GM12878 (cell line): ENCODE measurements around the gene CD14. TPM values are rescaled to one million over a fixed set of nuclear protein-coding genes. Genes with fewer than 3 reads are reported as not detected.
"Not testable (repeated sequence)": the region's sequence is repeated elsewhere in the genome, so short reads cannot be mapped to it uniquely, and the experiment has no call there.

ENCODE experiments used
- ATAC-seq: fragments of 200-7000 bp; cut with Tn5 transposase; 3 replicates; pipeline ENCODE4 v1.9.1; 2020; ENCODE audit warnings: mild to moderate bottlenecking, moderate library complexity
- BruUV-seq: library from RNA; stranded (reverse); fragments of 400-500 nt; replicated peaks from 2 replicates; lab custom pipeline; 2021; lab: Mats Ljungman, UMichigan
- CTCF ChIA-PET: fragments of 300-600 bp; sonication (Branson Sonifier 250); formaldehyde crosslinking; extraction: SDS; loops from one replicate; lab custom pipeline; 2021; ENCODE audit warnings: inconsistent platforms; lab: Yijun Ruan, JAX
- POLR2A ChIA-PET: fragments of 350-600 bp; formaldehyde crosslinking; extraction: SDS; loops from one replicate; lab custom pipeline; 2021; ENCODE audit warnings: inconsistent platforms; lab: Charles Lee
- RAD21 ChIA-PET: fragments of 300-600 bp; sonication (Branson Sonifier 250); formaldehyde crosslinking; loops from one replicate; lab custom pipeline; 2023; ENCODE audit warnings: antibody characterized with exemption; ENCODE audit not compliant: unreplicated experiment; lab: Charles Lee
- SMC1A ChIA-PET: fragments of 300-600 bp; sonication (Branson Sonifier 250); formaldehyde crosslinking; loops from one replicate; lab custom pipeline; 2023; ENCODE audit not compliant: unreplicated experiment, uncharacterized antibody; lab: Charles Lee
- DNase-seq: peaks from one replicate; pipeline ENCODE4 v3.0.0-alpha.2; 2011; ENCODE audit warnings: low read depth, low spot score
- FAIRE-seq: peaks from 3 replicates; lab custom pipeline; 2011; peaks lifted over from hg19 to GRCh38; lab: Jason Lieb, UNC
- H2AFZ ChIP-seq: 2 replicates; pipeline ENCODE4 v1.6.0; 2011; ENCODE audit warnings: low read depth, low read length, control low read depth; ENCODE audit not compliant: control insufficient read depth
- H3K27ac ChIP-seq: 2 replicates; pipeline ENCODE4 v1.5.1; 2011; ENCODE audit warnings: control low read depth; ENCODE audit not compliant: control insufficient read depth, insufficient read depth
- H3K27me3 ChIP-seq, 2 experiments: replicated peaks in 1 of 2; 2 replicates each; pipeline versions ENCODE4 v1.6.0 to v1.6.1; 2011; ENCODE audit warnings: low read length in 1 of 2; ENCODE audit not compliant: control insufficient read depth in 2 of 2, insufficient read depth in 2 of 2
- H3K36me3 ChIP-seq, 2 experiments: 2 replicates each; pipeline ENCODE4 v1.5.1; 2011; ENCODE audit warnings: low read length in 1 of 2; ENCODE audit not compliant: control insufficient read depth in 2 of 2, insufficient read depth in 2 of 2
- H3K4me1 ChIP-seq: 2 replicates; pipeline ENCODE4 v1.6.1; 2011; ENCODE audit warnings: mild to moderate bottlenecking, low read length, moderate library complexity, mixed read lengths; ENCODE audit not compliant: control insufficient read depth, insufficient read depth
- H3K4me2 ChIP-seq: 2 replicates; pipeline ENCODE4 v1.6.0; 2011; ENCODE audit warnings: control low read depth; ENCODE audit not compliant: control insufficient read depth, insufficient read depth
- H3K4me3 ChIP-seq: fragments of 200-600 bp; sonication (generic); 2 replicates; pipeline ENCODE4 v1.5.1; 2016
- H3K79me2 ChIP-seq: 2 replicates; pipeline ENCODE4 v1.6.0; 2011; ENCODE audit warnings: low read length; ENCODE audit not compliant: control insufficient read depth, insufficient read depth
- H3K9ac ChIP-seq: 2 replicates; pipeline ENCODE4 v1.8.0; 2011; ENCODE audit warnings: low read length, control low read depth, mixed read lengths; ENCODE audit not compliant: control insufficient read depth, insufficient read depth
- H3K9me3 ChIP-seq: replicated peaks from 3 replicates; pipeline ENCODE4 v1.5.1; 2011; ENCODE audit warnings: mild to moderate bottlenecking, low read length; ENCODE audit not compliant: control insufficient read depth, insufficient read depth
- H4K20me1 ChIP-seq: 2 replicates; pipeline ENCODE4 v1.6.0; 2011; ENCODE audit not compliant: control insufficient read depth, insufficient read depth
- WGBS: methylation state at CpG from one replicate; pipeline ENCODE4 v1.1.6; 2016; ENCODE audit warnings: low lambda C conversion rate; ENCODE audit not compliant: insufficient replicate concordance, insufficient coverage; ENCODE audit errors: missing lambda C conversion rate; 5-methylcytosine and 5-hydroxymethylcytosine counted together
- in situ Hi-C: fragments of 300-500 bp; cut with MboI; formaldehyde crosslinking; loops from 9 replicates; pipeline ENCODE4 v1.14.3; 2018; ENCODE audit warnings: mixed read lengths
- intact Hi-C: fragments of 100-400 bp; cut with micrococcal nuclease; formaldehyde crosslinking; loops from one replicate; pipeline ENCODE4 v1.14.2; 2022; ENCODE audit not compliant: unreplicated experiment
- polyA plus RNA-seq, 11 experiments: library from polyadenylated mRNA; depleted of rRNA in 4 of 11; unstranded in 6 of 11; stranded (reverse) in 5 of 11; fragments of >200 nt; fragmentation: Nextera tagmentation in 4 of 11; fragmentation: Illumina TruSeq in 1 of 11; extraction: Ambion mirVana in 4 of 11; extraction: Trizol in 1 of 11; gene quantifications; 1 replicate in 1 of 11; 2 replicates in 10 of 11; pipeline versions ENCODE4 v1.2.1 to v1.2.3, GENCODE V29; 2011 to 2016; ENCODE audit warnings: inconsistent platforms in 2 of 11, missing spikeins in 2 of 11, low read depth in 1 of 11
- total RNA-seq, 4 experiments: library from RNA; depleted of rRNA in 3 of 4; stranded (reverse); fragments of >200 nt in 3 of 4; fragmentation: Illumina TruSeq in 1 of 4; extraction: Trizol in 1 of 4; gene quantifications; 2 replicates each; pipeline versions ENCODE4 v1.2.1 to v1.2.3, GENCODE V29; 2013 to 2021
- TF ChIP-seq, protein P1 (sequence below): fragments of 450-650 bp; IDR thresholded peaks from 2 replicates; pipeline ENCODE4 v1.6.1; 2016; ENCODE audit warnings: mild to moderate bottlenecking, moderate library complexity, borderline replicate concordance

Gene CD14
- total and polyA plus RNA-seq, 10 of the 15 experiments (the other 5 are each of a cell fraction or from before 2014, with no cell fraction given) = 0.09 to 0.72 (median 0.18) TPM; not detected in 5

GRCh38 chr5:140671472-140672125 lies 38.6 kb upstream of the CD14 start (continued):
- TF ChIP-seq, protein P1, sequence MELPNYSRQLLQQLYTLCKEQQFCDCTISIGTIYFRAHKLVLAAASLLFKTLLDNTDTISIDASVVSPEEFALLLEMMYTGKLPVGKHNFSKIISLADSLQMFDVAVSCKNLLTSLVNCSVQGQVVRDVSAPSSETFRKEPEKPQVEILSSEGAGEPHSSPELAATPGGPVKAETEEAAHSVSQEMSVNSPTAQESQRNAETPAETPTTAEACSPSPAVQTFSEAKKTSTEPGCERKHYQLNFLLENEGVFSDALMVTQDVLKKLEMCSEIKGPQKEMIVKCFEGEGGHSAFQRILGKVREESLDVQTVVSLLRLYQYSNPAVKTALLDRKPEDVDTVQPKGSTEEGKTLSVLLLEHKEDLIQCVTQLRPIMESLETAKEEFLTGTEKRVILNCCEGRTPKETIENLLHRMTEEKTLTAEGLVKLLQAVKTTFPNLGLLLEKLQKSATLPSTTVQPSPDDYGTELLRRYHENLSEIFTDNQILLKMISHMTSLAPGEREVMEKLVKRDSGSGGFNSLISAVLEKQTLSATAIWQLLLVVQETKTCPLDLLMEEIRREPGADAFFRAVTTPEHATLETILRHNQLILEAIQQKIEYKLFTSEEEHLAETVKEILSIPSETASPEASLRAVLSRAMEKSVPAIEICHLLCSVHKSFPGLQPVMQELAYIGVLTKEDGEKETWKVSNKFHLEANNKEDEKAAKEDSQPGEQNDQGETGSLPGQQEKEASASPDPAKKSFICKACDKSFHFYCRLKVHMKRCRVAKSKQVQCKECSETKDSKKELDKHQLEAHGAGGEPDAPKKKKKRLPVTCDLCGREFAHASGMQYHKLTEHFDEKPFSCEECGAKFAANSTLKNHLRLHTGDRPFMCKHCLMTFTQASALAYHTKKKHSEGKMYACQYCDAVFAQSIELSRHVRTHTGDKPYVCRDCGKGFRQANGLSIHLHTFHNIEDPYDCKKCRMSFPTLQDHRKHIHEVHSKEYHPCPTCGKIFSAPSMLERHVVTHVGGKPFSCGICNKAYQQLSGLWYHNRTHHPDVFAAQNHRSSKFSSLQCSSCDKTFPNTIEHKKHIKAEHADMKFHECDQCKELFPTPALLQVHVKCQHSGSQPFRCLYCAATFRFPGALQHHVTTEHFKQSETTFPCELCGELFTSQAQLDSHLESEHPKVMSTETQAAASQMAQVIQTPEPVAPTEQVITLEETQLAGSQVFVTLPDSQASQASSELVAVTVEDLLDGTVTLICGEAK = no peak

GRCh38 chr5:140671035-140671434 lies 38.1 kb upstream of the CD14 start:
- H3K9me3 ChIP-seq, H3K9ac ChIP-seq, H4K20me1 ChIP-seq, H3K4me1 ChIP-seq, CTCF ChIA-PET, DNase-seq, H3K27ac ChIP-seq, FAIRE-seq, H3K4me2 ChIP-seq, BruUV-seq, H3K4me3 ChIP-seq, POLR2A ChIA-PET, intact Hi-C loops, SMC1A ChIA-PET, in situ Hi-C loops, ATAC-seq, H2AFZ ChIP-seq, H3K27me3 ChIP-seq: not testable (repeated sequence)
- 63% methylated on average over 2 of the region's 4 CpGs for WGBS
- H3K79me2 ChIP-seq = peaks cover 15% of the 10 kb centered on the region
- RAD21 ChIA-PET = interaction anchor here (0.9 kb wide), 1 partner anchor 23 kb away, joined by 3 read pairs; the partner anchor contains the start of gene IK
- H3K36me3 ChIP-seq = peaks cover 25 to 30% of the 10 kb centered on the region in 2 experiments; a peak in 3 of 4 replicates
